ENCODE measurements around the gene GIPC2.

DNA sequence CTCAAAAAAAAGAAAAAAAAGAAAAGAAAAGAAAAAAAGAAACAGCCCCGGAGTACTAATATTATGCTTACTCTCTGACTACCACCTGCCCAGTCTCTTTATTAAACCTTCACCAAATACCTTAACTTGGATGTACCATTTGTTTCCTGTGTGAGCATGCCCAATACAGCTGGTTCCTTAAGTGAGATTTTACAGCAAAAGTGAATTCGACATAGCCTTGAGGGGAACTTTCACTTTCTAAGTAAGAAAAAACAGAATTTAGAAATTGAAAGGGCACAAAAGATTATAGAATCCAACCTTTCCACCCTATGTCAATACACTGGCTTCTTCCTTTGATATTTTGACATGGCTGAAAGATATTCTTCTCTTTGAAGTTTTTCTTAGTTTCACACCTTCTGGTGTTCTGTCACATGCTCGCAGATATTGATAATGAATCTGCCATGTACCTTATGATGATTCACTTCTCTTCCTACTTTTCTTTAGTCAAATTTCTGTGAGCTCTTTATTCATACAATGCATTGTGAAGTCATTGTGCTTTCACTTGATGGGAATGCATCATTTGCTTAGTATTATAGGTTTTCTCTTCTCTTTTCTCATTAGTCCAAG lies 5.2 kb upstream of the GIPC2 start:
- TF ChIP-seq, protein P1, sequence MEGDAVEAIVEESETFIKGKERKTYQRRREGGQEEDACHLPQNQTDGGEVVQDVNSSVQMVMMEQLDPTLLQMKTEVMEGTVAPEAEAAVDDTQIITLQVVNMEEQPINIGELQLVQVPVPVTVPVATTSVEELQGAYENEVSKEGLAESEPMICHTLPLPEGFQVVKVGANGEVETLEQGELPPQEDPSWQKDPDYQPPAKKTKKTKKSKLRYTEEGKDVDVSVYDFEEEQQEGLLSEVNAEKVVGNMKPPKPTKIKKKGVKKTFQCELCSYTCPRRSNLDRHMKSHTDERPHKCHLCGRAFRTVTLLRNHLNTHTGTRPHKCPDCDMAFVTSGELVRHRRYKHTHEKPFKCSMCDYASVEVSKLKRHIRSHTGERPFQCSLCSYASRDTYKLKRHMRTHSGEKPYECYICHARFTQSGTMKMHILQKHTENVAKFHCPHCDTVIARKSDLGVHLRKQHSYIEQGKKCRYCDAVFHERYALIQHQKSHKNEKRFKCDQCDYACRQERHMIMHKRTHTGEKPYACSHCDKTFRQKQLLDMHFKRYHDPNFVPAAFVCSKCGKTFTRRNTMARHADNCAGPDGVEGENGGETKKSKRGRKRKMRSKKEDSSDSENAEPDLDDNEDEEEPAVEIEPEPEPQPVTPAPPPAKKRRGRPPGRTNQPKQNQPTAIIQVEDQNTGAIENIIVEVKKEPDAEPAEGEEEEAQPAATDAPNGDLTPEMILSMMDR (IDR thresholded peaks at IDR 0.05), result no peak
- TF ChIP-seq POLR2A (IDR thresholded peaks at IDR 0.05), result no peak
